A172 (cell line): ENCODE data around the gene PCDHGA9. TPM values are rescaled to one million over a fixed set of nuclear protein-coding genes. Genes with fewer than 3 reads are reported as not detected.
"Not testable (repeated sequence)": the region's sequence is repeated elsewhere in the genome, so short reads cannot be mapped to it uniquely, and the experiment has no call there.

ENCODE experiments used
- DNase-seq: peaks from one replicate; pipeline ENCODE4 v3.0.0-alpha.2; 2015; ENCODE audit warnings: low spot score
- total RNA-seq: library from RNA; depleted of rRNA; stranded (reverse); fragments of >200 nt; shearing (Covaris generic); gene quantifications from 2 replicates; pipeline ENCODE4 v1.2.3, GENCODE V29; 2014

PCDHGA9 gene
- total RNA-seq, 1 experiment from 2014 or later, result 3.4 TPM

DNA sequence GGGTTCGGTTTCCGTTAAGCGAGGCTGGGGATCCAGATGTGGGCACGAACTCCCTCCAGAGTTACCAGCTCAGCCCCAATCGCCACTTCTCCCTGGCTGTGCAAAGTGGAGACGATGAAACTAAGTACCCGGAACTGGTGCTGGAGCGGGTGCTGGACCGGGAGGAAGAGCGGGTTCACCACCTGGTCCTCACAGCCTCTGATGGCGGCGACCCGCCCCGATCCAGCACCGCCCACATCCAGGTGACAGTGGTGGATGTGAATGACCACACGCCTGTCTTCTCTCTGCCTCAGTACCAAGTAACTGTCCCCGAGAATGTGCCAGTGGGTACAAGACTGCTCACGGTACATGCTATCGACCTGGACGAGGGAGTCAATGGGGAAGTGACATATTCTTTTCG, 19.2 kb upstream of the PCDHGA9 start:
- DNase-seq, result no peak

DNA sequence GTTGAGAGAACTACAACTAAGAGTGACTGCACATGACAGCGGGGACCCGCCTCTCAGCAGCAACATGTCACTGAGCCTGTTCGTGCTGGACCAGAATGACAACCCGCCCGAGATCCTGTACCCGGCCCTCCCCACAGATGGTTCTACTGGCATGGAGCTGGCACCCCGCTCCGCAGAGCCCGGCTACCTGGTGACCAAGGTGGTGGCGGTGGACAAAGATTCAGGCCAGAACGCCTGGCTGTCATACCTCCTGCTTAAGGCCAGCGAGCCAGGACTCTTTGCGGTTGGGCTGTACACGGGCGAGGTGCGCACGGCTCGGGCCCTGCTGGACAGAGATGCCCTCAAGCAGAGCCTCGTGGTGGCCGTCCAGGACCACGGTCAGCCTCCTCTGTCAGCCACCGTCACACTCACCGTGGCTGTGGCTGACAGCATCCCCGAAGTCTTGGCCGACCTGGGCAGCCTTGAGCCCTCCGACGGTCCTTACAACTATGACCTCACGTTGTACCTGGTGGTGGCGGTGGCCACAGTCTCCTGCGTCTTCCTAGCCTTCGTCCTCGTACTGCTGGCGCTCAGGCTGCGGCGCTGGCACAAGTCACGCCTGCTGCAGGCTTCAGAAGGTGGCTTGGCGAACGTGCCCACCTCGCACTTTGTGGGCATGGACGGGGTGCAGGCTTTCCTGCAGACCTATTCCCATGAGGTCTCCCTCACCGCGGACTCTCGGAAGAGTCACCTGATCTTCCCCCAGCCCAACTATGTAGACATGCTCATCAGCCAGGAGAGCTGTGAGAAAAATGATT, 17.9 kb upstream of the PCDHGA9 start:
- DNase-seq, result no peak

DNA sequence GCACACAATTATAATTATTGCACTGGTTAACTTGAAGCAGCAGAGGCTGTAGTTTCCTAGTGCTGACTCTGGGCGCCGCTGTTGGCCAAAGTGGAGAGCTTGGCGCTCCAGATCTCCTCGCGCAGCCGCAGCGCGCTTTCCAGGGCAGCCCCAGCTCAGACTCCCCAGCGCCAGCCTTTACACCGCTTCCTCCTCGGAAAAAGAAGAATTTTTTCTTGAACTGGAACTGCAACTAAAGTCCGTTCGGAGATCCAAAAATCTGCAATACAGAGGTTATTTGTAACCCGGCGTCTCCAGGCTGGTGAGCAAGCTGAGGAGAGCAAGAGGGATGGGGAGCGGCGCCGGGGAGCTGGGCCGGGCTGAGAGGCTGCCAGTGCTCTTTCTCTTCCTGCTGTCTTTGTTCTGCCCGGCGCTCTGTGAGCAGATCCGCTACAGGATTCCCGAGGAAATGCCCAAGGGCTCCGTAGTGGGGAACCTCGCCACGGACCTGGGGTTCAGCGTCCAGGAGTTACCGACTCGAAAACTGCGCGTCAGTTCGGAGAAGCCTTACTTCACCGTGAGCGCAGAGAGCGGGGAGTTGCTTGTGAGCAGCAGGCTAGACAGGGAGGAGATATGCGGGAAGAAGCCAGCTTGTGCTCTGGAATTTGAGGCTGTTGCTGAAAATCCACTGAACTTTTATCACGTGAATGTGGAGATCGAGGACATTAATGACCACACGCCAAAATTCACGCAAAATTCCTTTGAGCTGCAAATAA, 14.8 kb upstream of the PCDHGA9 start, which contains the start of gene PCDHGB4:
TSS of gene PCDHGB4 (plus strand) at position 142 of the 755 bp plus-strand sequence. CDS start at position 329, 187 bp downstream.
- DNase-seq, result not testable (repeated sequence)

DNA sequence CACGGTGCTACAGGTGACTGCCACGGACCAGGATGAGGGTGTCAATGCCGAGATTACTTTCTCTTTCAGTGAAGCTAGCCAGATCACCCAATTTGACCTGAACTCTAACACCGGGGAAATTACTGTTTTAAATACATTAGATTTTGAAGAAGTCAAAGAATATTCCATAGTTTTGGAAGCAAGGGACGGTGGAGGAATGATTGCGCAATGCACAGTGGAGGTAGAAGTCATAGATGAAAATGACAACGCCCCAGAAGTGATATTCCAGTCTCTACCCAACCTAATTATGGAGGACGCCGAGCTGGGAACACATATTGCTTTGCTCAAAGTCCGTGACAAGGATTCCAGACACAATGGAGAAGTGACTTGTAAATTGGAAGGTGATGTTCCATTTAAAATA, 13.9 kb upstream of the PCDHGA9 start:
- DNase-seq, result no peak

DNA sequence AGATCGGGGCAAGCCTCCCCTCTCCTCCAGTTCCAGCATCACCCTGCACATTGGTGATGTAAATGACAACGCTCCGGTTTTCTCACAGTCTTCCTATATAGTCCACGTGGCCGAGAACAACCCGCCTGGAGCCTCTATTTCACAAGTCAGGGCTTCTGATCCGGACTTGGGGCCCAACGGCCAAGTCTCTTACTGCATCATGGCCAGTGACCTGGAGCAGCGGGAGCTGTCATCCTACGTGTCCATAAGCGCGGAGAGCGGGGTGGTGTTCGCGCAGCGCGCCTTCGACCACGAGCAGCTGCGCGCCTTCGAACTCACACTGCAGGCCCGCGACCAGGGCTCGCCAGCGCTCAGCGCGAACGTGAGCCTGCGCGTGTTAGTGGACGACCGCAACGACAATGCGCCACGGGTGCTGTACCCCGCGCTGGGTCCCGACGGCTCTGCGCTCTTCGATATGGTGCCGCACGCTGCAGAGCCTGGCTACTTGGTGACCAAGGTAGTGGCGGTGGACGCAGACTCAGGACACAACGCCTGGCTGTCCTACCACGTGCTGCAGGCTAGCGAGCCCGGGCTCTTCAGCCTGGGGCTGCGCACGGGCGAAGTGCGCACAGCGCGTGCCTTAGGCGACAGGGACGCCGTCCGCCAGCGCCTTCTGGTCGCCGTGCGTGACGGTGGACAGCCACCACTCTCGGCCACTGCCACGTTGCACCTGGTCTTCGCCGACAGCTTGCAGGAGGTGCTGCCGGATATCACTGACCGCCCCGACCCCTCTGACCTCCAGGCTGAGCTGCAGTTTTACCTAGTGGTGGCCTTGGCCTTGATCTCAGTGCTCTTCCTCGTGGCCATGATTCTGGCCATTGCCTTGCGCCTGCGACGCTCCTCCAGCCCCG, 13.2 kb upstream of the PCDHGA9 start:
- no peak for DNase-seq

DNA sequence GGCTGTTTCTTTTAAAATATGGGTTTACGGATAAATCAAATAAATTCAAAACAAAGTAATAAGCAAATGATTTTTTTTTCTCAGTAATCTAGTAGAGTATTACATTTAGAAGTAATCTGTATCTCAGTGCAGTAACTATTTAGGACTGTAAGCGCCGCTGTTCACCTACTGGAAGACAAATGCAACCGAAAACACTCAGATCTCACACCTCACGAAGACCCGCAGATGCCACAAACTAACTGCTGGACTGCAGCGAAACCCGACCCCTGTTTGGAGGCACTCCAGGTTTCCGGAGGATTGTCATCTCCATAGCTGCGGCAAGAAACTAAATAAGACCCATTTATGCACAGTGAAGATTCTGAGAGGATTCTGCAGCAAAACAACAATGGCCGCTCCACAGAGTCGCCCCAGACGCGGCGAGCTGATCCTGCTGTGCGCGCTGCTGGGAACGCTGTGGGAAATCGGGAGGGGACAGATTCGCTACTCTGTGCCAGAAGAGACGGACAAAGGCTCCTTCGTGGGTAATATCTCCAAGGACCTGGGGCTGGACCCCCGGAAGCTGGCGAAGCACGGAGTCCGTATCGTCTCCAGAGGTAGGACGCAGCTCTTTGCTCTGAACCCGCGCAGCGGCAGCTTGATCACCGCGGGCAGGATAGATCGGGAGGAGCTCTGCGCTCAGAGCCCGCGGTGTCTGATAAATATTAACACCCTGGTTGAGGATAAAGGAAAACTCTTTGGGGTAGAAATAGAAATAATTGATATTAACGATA, 10.0 kb upstream of the PCDHGA9 start, which contains the start of gene PCDHGA8:
TSS of gene PCDHGA8 (plus strand) at position 205 of the 770 bp plus-strand sequence. CDS start at position 386, 181 bp downstream.
- no peak for DNase-seq

DNA sequence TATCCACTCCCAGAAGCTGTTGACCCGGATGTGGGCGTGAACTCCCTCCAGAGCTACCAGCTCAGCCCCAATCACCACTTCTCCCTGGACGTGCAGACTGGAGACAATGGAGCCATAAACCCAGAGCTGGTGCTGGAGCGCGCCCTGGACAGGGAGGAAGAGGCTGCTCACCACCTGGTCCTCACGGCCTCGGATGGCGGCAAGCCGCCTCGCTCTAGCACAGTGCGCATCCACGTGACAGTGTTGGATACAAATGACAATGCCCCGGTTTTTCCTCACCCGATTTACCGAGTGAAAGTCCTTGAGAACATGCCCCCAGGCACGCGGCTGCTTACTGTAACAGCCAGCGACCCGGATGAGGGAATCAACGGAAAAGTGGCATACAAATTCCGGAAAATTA, 9.3 kb upstream of the PCDHGA9 start:
- DNase-seq, result no peak

DNA sequence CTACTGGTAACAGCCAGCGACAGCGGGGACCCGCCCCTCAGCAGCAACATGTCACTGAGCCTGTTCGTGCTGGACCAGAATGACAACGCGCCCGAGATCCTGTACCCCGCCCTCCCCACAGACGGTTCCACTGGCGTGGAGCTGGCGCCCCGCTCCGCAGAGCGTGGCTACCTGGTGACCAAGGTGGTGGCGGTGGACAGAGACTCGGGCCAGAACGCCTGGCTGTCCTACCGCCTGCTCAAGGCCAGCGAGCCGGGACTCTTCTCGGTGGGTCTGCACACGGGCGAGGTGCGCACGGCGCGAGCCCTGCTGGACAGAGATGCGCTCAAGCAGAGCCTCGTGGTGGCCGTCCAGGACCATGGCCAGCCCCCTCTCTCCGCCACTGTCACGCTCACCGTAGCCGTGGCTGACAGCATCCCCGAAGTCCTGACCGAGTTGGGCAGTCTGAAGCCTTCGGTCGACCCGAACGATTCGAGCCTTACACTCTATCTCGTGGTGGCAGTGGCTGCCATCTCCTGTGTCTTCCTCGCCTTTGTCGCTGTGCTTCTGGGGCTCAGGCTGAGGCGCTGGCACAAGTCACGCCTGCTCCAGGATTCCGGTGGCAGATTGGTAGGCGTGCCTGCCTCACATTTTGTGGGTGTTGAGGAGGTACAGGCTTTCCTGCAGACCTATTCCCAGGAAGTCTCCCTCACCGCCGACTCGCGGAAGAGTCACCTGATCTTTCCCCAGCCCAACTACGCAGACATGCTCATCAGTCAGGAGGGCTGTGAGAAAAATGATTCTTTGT, 8.0 kb upstream of the PCDHGA9 start:
- DNase-seq, result not testable (repeated sequence)

DNA sequence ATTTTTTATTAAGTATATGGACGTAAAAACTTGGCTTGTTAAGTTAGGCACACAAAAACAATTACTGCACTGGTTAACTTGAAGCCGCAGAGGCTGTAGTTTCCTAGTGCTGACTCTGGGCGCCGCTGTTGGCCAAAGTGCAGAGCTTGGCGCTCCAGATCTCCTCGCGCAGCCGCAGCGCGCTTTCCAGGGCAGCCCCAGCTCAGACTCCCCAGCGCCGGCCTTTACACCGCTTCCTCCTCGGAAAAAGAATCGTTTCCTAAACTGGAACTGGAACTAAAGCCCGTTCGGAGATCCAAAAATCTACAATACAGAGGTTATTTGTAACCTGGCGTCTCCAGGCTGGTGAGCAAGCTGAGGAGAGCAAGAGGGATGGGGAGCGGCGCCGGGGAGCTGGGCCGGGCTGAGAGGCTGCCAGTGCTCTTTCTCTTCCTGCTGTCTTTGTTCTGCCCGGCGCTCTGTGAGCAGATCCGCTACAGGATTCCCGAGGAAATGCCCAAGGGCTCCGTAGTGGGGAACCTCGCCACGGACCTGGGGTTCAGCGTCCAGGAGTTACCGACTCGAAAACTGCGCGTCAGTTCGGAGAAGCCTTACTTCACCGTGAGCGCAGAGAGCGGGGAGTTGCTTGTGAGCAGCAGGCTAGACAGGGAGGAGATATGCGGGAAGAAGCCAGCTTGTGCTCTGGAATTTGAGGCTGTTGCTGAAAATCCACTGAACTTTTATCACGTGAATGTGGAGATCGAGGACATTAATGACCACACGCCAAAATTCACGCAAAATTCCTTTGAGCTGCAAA, 4.6 kb upstream of the PCDHGA9 start, which contains the start of gene PCDHGB5:
TSS of gene PCDHGB5 (plus strand) at position 192 of the 796 bp plus-strand sequence. CDS start at position 373, 181 bp downstream.
- DNase-seq, result not testable (repeated sequence)

DNA sequence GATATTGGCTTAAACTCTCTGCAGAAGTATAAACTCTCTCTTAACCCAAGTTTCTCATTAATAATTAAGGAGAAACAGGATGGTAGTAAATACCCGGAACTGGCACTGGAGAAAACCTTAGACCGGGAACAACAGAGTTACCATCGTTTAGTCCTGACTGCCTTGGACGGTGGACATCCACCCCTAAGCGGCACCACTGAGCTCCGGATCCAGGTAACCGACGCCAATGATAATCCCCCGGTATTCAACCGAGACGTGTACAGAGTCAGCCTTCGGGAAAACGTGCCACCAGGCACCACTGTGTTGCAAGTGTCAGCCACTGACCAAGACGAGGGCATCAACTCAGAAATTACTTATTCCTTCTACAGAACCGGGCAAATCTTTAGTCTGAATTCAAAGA, 4.0 kb upstream of the PCDHGA9 start:
- no peak for DNase-seq

DNA sequence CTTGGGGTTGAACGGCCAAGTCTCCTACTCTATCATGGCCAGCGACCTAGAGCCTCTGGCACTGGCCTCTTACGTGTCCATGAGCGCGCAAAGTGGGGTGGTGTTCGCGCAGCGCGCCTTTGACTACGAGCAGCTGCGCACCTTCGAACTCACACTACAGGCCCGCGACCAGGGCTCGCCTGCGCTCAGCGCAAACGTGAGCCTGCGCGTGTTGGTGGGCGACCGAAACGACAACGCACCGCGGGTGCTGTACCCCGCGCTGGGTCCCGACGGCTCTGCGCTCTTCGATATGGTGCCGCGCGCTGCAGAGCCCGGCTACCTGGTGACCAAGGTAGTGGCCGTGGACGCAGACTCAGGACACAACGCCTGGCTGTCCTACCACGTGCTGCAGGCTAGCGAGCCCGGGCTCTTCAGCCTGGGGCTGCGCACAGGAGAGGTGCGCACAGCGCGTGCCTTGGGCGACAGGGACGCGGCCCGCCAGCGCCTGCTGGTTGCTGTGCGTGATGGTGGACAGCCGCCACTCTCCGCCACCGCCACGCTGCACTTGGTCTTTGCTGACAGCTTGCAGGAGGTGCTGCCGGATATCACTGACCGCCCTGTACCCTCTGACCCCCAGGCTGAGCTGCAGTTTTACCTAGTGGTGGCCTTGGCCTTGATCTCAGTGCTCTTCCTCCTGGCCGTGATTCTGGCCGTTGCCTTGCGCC, 2.9 kb upstream of the PCDHGA9 start:
- no peak for DNase-seq

DNA sequence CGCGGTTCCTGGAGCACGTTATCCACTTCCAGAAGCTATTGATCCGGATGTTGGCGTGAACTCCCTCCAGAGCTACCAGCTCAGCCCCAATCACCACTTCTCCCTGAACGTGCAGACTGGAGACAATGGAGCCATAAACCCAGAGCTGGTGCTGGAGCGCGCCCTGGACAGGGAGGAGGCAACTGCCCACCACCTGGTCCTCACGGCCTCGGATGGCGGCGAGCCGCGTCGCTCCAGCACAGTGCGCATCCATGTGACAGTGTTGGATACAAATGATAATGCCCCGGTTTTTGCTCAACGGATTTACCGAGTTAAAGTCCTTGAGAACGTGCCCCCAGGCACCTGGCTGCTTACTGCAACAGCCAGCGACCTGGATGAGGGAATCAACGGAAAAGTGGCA, 809 bp downstream of the PCDHGA9 start:
- no peak for DNase-seq

DNA sequence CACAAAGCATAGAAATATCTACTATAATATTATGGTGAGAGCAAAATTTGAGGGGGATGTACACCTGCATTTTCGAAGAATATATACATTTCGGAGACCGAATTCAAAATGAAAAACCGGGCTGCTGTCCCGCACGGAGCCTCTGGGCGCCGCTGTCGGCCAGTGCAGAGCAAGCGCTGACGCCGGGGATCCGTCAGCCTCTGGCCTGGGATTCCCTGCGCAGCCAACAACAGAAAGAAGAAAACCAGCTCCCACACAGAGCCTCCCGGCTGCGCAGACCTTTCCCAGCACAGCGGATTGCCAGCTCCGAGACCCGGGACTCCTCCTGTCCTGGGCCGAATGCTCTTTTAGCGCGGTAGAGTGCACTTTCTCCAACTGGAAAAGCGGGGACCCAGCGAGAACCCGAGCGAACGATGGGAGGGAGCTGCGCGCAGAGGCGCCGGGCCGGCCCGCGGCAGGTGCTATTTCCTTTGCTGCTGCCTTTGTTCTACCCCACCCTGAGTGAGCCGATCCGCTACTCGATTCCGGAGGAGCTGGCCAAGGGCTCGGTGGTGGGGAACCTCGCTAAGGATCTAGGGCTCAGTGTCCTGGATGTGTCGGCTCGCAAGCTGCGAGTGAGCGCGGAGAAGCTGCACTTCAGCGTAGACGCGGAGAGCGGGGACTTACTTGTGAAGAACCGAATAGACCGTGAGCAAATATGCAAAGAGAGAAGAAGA, 5.4 kb downstream of the PCDHGA9 start, which contains the start of gene PCDHGB6:
TSS of gene PCDHGB6 (plus strand) at position 232 of the 716 bp plus-strand sequence. CDS start at position 414, 182 bp downstream.
- DNase-seq, result not testable (repeated sequence)

DNA sequence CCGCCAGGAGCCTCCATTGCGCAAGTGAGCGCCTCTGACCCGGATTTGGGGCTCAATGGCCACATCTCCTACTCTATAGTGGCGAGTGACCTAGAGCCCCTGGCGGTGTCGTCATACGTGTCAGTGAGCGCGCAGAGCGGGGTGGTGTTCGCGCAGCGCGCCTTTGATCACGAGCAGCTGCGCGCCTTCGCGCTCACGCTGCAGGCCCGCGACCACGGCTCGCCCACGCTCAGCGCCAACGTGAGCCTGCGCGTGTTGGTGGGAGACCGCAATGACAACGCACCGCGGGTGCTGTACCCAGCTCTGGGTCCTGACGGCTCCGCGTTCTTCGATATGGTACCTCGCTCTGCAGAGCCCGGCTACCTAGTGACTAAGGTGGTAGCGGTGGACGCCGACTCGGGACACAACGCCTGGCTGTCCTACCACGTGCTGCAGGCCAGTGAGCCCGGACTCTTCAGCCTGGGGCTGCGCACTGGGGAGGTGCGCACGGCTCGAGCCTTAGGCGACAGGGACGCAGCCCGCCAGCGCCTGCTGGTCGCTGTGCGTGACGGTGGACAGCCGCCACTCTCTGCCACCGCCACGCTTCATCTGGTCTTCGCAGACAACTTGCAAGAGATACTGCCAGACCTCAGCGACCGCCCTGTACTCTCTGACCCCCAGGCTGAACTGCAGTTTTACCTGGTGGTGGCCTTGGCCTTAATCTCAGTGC, 7.2 kb downstream of the PCDHGA9 start:
- no peak for DNase-seq

DNA sequence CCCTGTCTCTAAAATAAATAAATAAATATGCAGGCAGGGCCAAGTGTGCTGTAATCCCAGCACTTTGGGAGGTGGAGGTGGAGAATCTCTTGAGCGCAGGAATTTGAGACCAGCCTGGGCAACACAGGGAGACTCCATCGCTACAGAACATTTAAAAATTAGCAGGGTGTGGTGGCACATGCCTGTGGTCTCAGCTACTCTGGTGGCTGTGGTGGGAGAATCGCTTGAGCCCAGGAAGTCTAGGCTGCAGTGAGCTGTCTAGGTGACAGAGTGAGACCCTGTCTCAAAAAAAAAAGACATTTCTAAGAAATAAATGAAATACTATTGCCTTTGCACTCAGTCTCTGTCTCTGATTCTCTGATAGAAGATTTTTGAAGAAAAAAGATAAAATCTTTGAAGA, 9.0 kb downstream of the PCDHGA9 start:
- DNase-seq, result no peak

DNA sequence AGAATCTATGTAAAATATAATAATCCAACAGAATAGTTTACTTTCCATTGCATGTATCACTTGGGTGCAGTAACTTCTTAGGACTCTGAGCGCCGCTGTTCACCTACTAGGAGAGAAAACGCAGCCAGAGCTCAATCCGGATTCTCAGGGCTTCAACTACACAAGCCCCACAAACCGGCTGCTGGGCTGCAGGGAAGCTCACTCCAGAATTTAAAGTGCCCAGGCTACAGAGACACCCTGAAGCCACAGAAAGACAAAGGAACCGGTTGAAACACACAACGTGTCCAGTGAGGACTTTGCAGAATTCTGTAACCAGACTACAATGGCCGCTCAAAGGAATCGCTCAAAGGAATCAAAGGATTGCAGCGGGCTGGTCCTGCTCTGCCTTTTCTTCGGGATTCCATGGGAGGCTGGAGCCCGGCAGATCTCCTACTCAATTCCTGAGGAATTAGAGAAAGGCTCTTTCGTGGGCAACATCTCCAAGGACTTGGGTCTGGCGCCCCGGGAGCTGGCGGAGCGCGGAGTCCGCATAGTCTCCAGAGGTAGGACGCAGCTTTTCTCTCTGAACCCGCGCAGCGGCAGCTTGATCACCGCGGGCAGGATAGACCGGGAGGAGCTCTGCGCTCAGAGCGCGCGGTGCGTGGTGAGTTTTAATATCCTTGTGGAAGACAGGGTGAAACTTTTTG, 10.4 kb downstream of the PCDHGA9 start, which contains the start of gene PCDHGA10:
TSS of gene PCDHGA10 (plus strand) at position 134 of the 686 bp plus-strand sequence. CDS start at position 323, 189 bp downstream.
- peak; percentile 65 for DNase-seq
